HG03558 (cell line): ENCODE results near the gene HBS1L.

Source experiments
- ATAC-seq: cut with Tn5 transposase; IDR thresholded peaks from one replicate; pipeline ENCODE4 v1.9.1; 2021; ENCODE audit warnings: moderate number of reproducible peaks; ENCODE audit not compliant: unreplicated experiment; ENCODE audit errors: extremely low read depth

The HBS1L gene

GRCh38 chr6:134956032-134956431, 98.6 kb downstream of the HBS1L start:
- ATAC-seq: no peak

GRCh38 chr6:134954272-134955000, 100.2 kb downstream of the HBS1L start:
- ATAC-seq: no peak

GRCh38 chr6:134951494-134952263, 102.9 kb downstream of the HBS1L start:
- no peak for ATAC-seq

- no peak for ATAC-seq
Observed at GRCh38 chr6:134950482-134950881, 104.1 kb downstream of the HBS1L start.

GRCh38 chr6:134949927-134950326, 104.7 kb downstream of the HBS1L start, which contains the start of gene ALDH8A1:
ALDH8A1 (minus strand) TSS chr6:134950101; CDS start chr6:134950053, 48 bp downstream.
- ATAC-seq: no peak

GRCh38 chr6:134948691-134949090, 105.9 kb downstream of the HBS1L start:
- no peak for ATAC-seq

GRCh38 chr6:134948142-134948541, 106.5 kb downstream of the HBS1L start:
- no peak for ATAC-seq

- ATAC-seq: no peak
Observed at GRCh38 chr6:134945045-134945444, 109.6 kb downstream of the HBS1L start.

- ATAC-seq: no peak
Observed at GRCh38 chr6:134943522-134944111, 111.0 kb downstream of the HBS1L start.

- ATAC-seq: no peak
Observed at GRCh38 chr6:134938896-134939295, 115.7 kb downstream of the HBS1L start.

- no peak for ATAC-seq
Observed at GRCh38 chr6:134937426-134937825, 117.2 kb downstream of the HBS1L start.

GRCh38 chr6:134936931-134937330, 117.7 kb downstream of the HBS1L start:
- no peak for ATAC-seq

GRCh38 chr6:134936476-134936875, 118.1 kb downstream of the HBS1L start:
- ATAC-seq: no peak

- no peak for ATAC-seq
Observed at GRCh38 chr6:134934793-134935485, 119.7 kb downstream of the HBS1L start.

GRCh38 chr6:134932535-134933470, 121.8 kb downstream of the HBS1L start:
- no peak for ATAC-seq

GRCh38 chr6:134932098-134932497, 122.5 kb downstream of the HBS1L start:
- ATAC-seq: no peak

GRCh38 chr6:134930463-134930862, 124.2 kb downstream of the HBS1L start:
- no peak for ATAC-seq

GRCh38 chr6:134928151-134928900, 126.3 kb downstream of the HBS1L start:
- no peak for ATAC-seq

GRCh38 chr6:134925800-134926199, 128.8 kb downstream of the HBS1L start:
- ATAC-seq: no peak
